Common myeloid progenitor, CD34-positive (primary cell): ENCODE results near the gene DIPK1C.

ENCODE experiments used
- CTCF ChIA-PET: fragments of 350-600 bp; sonication (Branson Sonifier 250); formaldehyde crosslinking; loops from one replicate; lab custom pipeline; 2021; ENCODE audit warnings: antibody characterized with exemption; lab: Charles Lee
- POLR2A ChIA-PET: fragments of 350-600 bp; sonication (Branson Sonifier 250); formaldehyde crosslinking; loops from one replicate; lab custom pipeline; 2021; ENCODE audit warnings: antibody characterized with exemption; lab: Charles Lee
- DNase-seq, 3 donors: peaks; one replicate each; pipeline versions ENCODE4 v3.0.0 to v3.0.0-alpha.2; 2013
- H3K27ac ChIP-seq, 2 experiments: 1 replicate in 1 of 2; 2 replicates in 1 of 2; pipeline ENCODE4 v1.7.0; 2013; ENCODE audit warnings: inconsistent platforms in 2 of 2, low read length in 2 of 2, mild to moderate bottlenecking in 2 of 2, low read depth in 1 of 2, moderate library complexity in 1 of 2; ENCODE audit not compliant: severe bottlenecking in 2 of 2, insufficient read depth in 1 of 2, poor library complexity in 1 of 2
- H3K27me3 ChIP-seq, 5 experiments: replicated peaks in 2 of 5; 1 replicate in 3 of 5; 2 replicates in 2 of 5; pipeline versions ENCODE4 v1.6.1 to v1.7.0; 2013; ENCODE audit warnings: low read length in 4 of 5, mild to moderate bottlenecking in 2 of 5, moderate library complexity in 2 of 5, inconsistent platforms in 1 of 5; ENCODE audit not compliant: insufficient read depth in 5 of 5, control insufficient read depth in 4 of 5
- H3K36me3 ChIP-seq, 4 experiments: 1 replicate in 2 of 4; 2 replicates in 2 of 4; pipeline versions ENCODE4 v1.6.1 to v1.7.0; 2013; ENCODE audit warnings: low read length in 3 of 4, control low read depth in 1 of 4, mild to moderate bottlenecking in 1 of 4; ENCODE audit not compliant: control insufficient read depth in 4 of 4, insufficient read depth in 4 of 4
- H3K4me1 ChIP-seq, 4 experiments: 1 replicate in 3 of 4; 2 replicates in 1 of 4; pipeline versions ENCODE4 v1.6.1 to v1.7.1; 2013; ENCODE audit warnings: low read length in 3 of 4, mild to moderate bottlenecking in 3 of 4, control low read depth in 1 of 4, inconsistent platforms in 1 of 4, moderate library complexity in 1 of 4; ENCODE audit not compliant: control insufficient read depth in 4 of 4, insufficient read depth in 4 of 4; ENCODE audit errors: control extremely low read depth in 1 of 4
- H3K4me3 ChIP-seq, 7 experiments: 1 replicate in 4 of 7; 2 replicates in 3 of 7; pipeline versions ENCODE4 v1.5.1 to v1.7.0; 2013; ENCODE audit warnings: mild to moderate bottlenecking in 7 of 7, low read length in 6 of 7, moderate library complexity in 6 of 7, inconsistent platforms in 2 of 7, low read depth in 2 of 7, control low read depth in 1 of 7; ENCODE audit not compliant: insufficient read depth in 4 of 7, control insufficient read depth in 1 of 7; ENCODE audit errors: extremely low read depth in 1 of 7
- H3K9me3 ChIP-seq, 5 experiments: 1 replicate in 4 of 5; 2 replicates in 1 of 5; pipeline versions ENCODE4 v1.6.1 to v1.7.1; 2013; ENCODE audit warnings: low read length in 4 of 5, mild to moderate bottlenecking in 2 of 5, inconsistent platforms in 1 of 5, low read depth in 1 of 5, moderate library complexity in 1 of 5; ENCODE audit not compliant: control insufficient read depth in 4 of 5, insufficient read depth in 2 of 5; ENCODE audit errors: control extremely low read depth in 1 of 5
- WGBS: methylation state at CpG from one replicate; pipeline ENCODE4 v1.1.5; 2013; ENCODE audit not compliant: insufficient coverage; 5-methylcytosine and 5-hydroxymethylcytosine counted together

The DIPK1C gene

DNA sequence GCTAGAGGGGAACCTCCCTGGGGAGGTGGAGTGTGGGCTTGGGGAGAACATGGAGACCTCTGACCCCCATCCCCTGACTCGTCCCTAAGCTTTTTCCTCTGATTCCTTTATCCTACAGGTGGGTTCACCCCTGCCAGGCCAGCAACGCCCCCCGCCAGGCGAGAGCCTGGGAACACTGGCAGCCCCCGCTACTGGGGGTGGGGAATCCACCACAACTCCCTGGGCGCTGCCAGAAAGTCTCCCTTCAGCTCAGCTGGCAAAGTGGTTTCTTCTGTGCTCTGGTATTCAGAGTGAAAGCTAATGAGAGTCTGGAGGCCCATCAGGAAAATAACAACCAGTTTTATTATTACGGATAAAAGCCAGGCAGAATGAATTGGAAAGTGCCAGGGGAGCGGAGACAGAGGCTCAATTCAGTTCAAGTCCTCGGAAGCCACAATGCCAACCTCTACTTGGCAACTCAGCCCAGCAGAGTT, 2.8 kb downstream of the DIPK1C start:
- no peak overlapping the region for H3K27ac ChIP-seq
- ChIA-PET CTCF (interaction anchor here (0.7 to 1.9 kb wide), 3 partner anchors 23 to 98 kb away, joined by 3 to 4 read pairs (median 3); no protein-coding TSS in a partner anchor), POLR2A (no interaction called here)
- no peaks in the 10 kb centered on the region for H3K9me3 ChIP-seq
- no peak overlapping the region for H3K4me3 ChIP-seq
- 95% methylated on average over 8 of the region's 9 CpGs for WGBS
- no peak for DNase-seq
- H3K36me3 ChIP-seq = no peaks in the 10 kb centered on the region
- peaks cover 3 to 17% (median 9%) of the 10 kb centered on the region in 4 experiments for H3K4me1 ChIP-seq
- H3K27me3 ChIP-seq = peaks cover 5 to 85% (median 25%) of the 10 kb centered on the region in 5 experiments

GRCh38 chr18:74453642-74454198, 3.4 kb downstream of the DIPK1C start:
- no peaks in the 10 kb centered on the region for H3K9me3 ChIP-seq
- ChIA-PET POLR2A (no interaction called here), CTCF (interaction anchor here (0.7 to 1.9 kb wide), 3 partner anchors 23 to 98 kb away, joined by 3 to 4 read pairs (median 3); no protein-coding TSS in a partner anchor)
- H3K27me3 ChIP-seq = peaks cover 5 to 79% (median 25%) of the 10 kb centered on the region in 5 experiments
- H3K4me3 ChIP-seq = no peak overlapping the region
- peaks cover 3 to 16% (median 9%) of the 10 kb centered on the region in 4 experiments for H3K4me1 ChIP-seq
- WGBS = 93% methylated on average over 3 of the region's 6 CpGs
- H3K27ac ChIP-seq = no peak overlapping the region
- no peak for DNase-seq
- H3K36me3 ChIP-seq = no peaks in the 10 kb centered on the region

DNA sequence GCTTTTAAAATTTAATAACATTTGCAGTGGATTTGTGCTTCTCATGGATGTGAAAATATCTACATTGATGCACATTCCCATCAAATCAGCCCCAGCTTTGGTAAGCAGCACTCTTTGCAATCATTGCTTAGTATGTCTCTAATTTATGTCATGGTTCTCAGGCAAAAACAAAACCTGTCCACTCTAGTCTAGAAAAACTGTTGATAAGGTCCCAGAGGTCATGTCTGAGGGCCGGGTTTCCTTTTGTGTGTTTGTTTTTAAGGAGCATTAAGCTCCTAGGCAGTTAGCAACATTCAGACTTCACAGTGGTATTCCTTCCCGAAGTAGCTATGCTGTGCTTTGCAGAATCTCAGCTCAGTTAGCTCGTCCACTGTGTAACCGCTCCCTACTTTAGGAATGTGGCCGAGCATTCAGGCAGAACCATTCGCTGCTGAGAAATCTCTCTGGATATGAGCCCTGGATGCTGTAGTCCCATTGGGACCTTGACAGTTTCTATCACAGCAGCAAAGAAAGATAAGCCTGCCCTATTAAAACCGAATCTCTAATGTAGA, 4.0 kb downstream of the DIPK1C start:
- Histone ChIP-seq H3K4me3 (no peak overlapping the region), H3K9me3 (no peaks in the 10 kb centered on the region), H3K27me3 (peaks cover 5 to 72% (median 19%) of the 10 kb centered on the region in 5 experiments), H3K4me1 (peaks cover 3 to 16% (median 9%) of the 10 kb centered on the region in 4 experiments), H3K27ac (no peak overlapping the region), H3K36me3 (no peaks in the 10 kb centered on the region)
- CTCF ChIA-PET = interaction anchor here (1.7 to 1.9 kb wide), 2 partner anchors 52 to 99 kb away, joined by 3 to 4 read pairs; no protein-coding TSS in a partner anchor
- WGBS = 84% methylated on average over 5 of the region's 7 CpGs
- POLR2A ChIA-PET = no interaction called here
- DNase-seq = no peak

DNA sequence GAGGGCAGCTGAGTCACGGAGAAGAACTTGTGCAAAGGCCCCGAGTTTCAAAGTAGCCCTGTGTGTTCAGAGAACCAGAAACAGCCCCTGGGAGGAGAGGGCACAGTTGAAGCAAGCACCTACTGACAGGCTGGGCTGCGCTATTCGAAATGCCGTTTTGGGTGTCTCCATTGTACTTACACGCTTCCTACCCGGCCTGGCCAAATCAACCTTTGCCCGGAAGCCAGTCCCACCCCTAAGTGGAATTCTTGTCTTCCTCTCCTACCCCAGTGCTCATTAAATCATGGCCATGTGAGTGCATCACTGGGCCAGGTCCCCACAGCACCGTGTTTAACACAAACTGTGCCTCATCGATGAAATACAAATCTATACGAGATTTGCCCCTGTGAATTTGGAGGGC, 6.0 kb downstream of the DIPK1C start:
- no peaks in the 10 kb centered on the region for H3K36me3 ChIP-seq
- no peaks in the 10 kb centered on the region for H3K9me3 ChIP-seq
- DNase-seq = no peak
- no peak overlapping the region for H3K27ac ChIP-seq
- WGBS = 87% methylated on average over 5 of the region's 11 CpGs
- peaks cover 0 to 3% (median 2%) of the 10 kb centered on the region in 4 experiments for H3K4me1 ChIP-seq
- H3K4me3 ChIP-seq = no peak overlapping the region
- H3K27me3 ChIP-seq = peaks cover 5 to 56% (median 15%) of the 10 kb centered on the region in 5 experiments
- CTCF ChIA-PET = interaction anchor here (1.0 to 1.3 kb wide), 2 partner anchors 42 to 98 kb away, joined by 3 read pairs; no protein-coding TSS in a partner anchor
- POLR2A ChIA-PET = no interaction called here

GRCh38 chr18:74450626-74451025, 6.5 kb downstream of the DIPK1C start:
- ChIA-PET POLR2A (no interaction called here), CTCF (interaction anchor here (1.0 to 1.3 kb wide), 2 partner anchors 43 to 98 kb away, joined by 3 read pairs; no protein-coding TSS in a partner anchor)
- no peaks in the 10 kb centered on the region for H3K9me3 ChIP-seq
- no peak overlapping the region for H3K4me3 ChIP-seq
- no peak for DNase-seq
- peaks cover 5 to 55% (median 14%) of the 10 kb centered on the region in 5 experiments for H3K27me3 ChIP-seq
- WGBS = 98% methylated on average over 5 of the region's 7 CpGs
- no peaks in the 10 kb centered on the region for H3K4me1 ChIP-seq
- no peak overlapping the region for H3K27ac ChIP-seq
- no peaks in the 10 kb centered on the region for H3K36me3 ChIP-seq

DNA sequence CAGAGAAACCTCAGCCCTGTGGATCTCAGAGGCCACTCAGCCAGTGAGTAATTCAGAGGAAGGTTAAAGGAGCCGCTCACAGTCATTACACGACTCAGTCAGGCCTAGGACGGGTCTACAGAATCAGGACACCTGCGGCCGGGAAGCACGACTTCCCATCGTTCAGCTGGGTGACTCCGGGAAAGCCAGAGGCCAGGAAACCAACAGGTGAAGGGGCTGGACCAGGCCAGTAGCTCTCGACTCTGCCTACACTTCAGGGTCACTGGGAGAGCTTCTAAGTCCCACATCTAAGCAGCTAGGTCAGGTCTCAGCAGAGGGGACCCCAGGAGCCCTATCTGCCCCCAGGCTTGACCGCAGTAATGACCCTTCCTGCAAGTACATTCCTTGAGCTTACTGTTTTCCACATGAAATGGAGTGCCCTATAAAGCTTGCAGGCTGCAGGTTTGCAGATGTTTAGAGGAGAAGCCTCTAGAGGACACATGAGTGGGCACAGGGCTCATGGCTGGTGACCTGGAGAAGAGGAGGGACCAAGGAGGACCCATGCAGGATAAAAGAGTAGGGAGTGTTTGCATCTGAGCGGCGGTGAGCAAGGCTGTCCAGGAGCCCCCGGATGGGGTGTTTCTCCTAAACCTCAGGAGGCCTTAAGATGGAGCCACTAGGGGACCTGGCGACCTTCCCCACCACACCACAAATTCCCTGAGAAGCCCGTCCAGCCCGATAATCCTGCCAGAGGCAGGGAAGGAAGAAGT, 9.5 kb downstream of the DIPK1C start:
- Histone ChIP-seq H3K27ac (no peak overlapping the region), H3K27me3 (peaks cover 0 to 25% (median 8%) of the 10 kb centered on the region in 5 experiments), H3K4me3 (no peak overlapping the region), H3K9me3 (no peaks in the 10 kb centered on the region), H3K36me3 (no peaks in the 10 kb centered on the region), H3K4me1 (no peaks in the 10 kb centered on the region)
- ChIA-PET POLR2A (no interaction called here), CTCF (interaction anchor here (0.9 kb wide), 1 partner anchor 46 kb away, joined by 4 read pairs; no protein-coding TSS in a partner anchor)
- 95% methylated on average over 11 of the region's 16 CpGs for WGBS
- DNase-seq = no peak
